Karpas-422 (cell line): ENCODE results near the gene RIT2. TPM values are rescaled to one million over a fixed set of nuclear protein-coding genes. Genes with fewer than 3 reads are reported as not detected.

Experiments used
- DNase-seq: peaks from one replicate; pipeline ENCODE4 v3.0.0-alpha.2; 2015
- H2AFZ ChIP-seq: fragments of 200-600 bp; sonication (generic); 2 replicates; pipeline ENCODE4 v1.6.1; 2014; ENCODE audit warnings: antibody characterized with exemption, low read length, mixed read lengths
- H3K27ac ChIP-seq: fragments of 200-600 bp; sonication (generic); 2 replicates; pipeline ENCODE4 v1.5.1; 2014; ENCODE audit warnings: mild to moderate bottlenecking, low read length, moderate library complexity
- H3K27me3 ChIP-seq: fragments of 200-600 bp; sonication (generic); 2 replicates; pipeline ENCODE4 v1.6.1; 2014; ENCODE audit warnings: low read length, mixed read lengths
- H3K36me3 ChIP-seq: fragments of 200-600 bp; sonication (generic); 2 replicates; pipeline ENCODE4 v1.6.1; 2014; ENCODE audit warnings: low read length, mixed read lengths; ENCODE audit not compliant: insufficient read depth
- H3K4me1 ChIP-seq: fragments of 200-600 bp; sonication (generic); 2 replicates; pipeline ENCODE4 v1.6.1; 2014; ENCODE audit warnings: mild to moderate bottlenecking, low read length, mixed read lengths
- H3K4me2 ChIP-seq: fragments of 200-600 bp; sonication (generic); 2 replicates; pipeline ENCODE4 v1.6.1; 2014; ENCODE audit warnings: low read length, low read depth, mild to moderate bottlenecking; ENCODE audit not compliant: poor library complexity, severe bottlenecking
- H3K4me3 ChIP-seq: fragments of 200-600 bp; sonication (generic); 2 replicates; pipeline ENCODE4 v1.5.1; 2014; ENCODE audit warnings: mild to moderate bottlenecking, antibody characterized with exemption, low read length, mixed read lengths
- H3K79me2 ChIP-seq: fragments of 200-600 bp; sonication (generic); 2 replicates; pipeline ENCODE4 v1.6.1; 2014; ENCODE audit warnings: mild to moderate bottlenecking, low read length, mixed read lengths
- H3K9ac ChIP-seq: fragments of 200-600 bp; sonication (generic); 2 replicates; pipeline ENCODE4 v1.6.0; 2014; ENCODE audit warnings: low read length
- H3K9me2 ChIP-seq: fragments of 200-600 bp; sonication (generic), shearing (Covaris generic); replicated peaks from 2 replicates; pipeline ENCODE4 v1.6.0; 2014; ENCODE audit warnings: mild to moderate bottlenecking, low read length, moderate library complexity; ENCODE audit not compliant: insufficient read depth
- H3K9me3 ChIP-seq: fragments of 300-700, 200-600 bp; sonication (generic); 2 replicates; pipeline ENCODE4 v1.6.1; 2014; ENCODE audit warnings: low read length, mixed read lengths
- H4K20me1 ChIP-seq: fragments of 200-600 bp; sonication (generic); 2 replicates; pipeline ENCODE4 v1.6.1; 2014; ENCODE audit warnings: mild to moderate bottlenecking, antibody characterized with exemption, low read length, low read depth; ENCODE audit not compliant: insufficient read depth
- total RNA-seq: library from RNA; depleted of rRNA; stranded (reverse); fragments of >200 nt; shearing (Covaris generic); gene quantifications from 2 replicates; pipeline ENCODE4 v1.2.3, GENCODE V29; 2014; ENCODE audit warnings: low replicate concordance

The RIT2 gene
- total RNA-seq, 1 experiment from 2014 or later, result not detected

- no peaks in the 10 kb centered on the region for H3K36me3 ChIP-seq
- no peak overlapping the region for H3K4me3 ChIP-seq
- no peak overlapping the region for H3K27ac ChIP-seq
- no peak overlapping the region for H3K9ac ChIP-seq
- H3K27me3 ChIP-seq, result no peaks in the 10 kb centered on the region
- H3K9me3 ChIP-seq, result peaks cover 13% of the 10 kb centered on the region
- H2AFZ ChIP-seq, result no peak overlapping the region
- no peak overlapping the region for H3K4me2 ChIP-seq
- no peaks in the 10 kb centered on the region for H4K20me1 ChIP-seq
- H3K79me2 ChIP-seq, result no peaks in the 10 kb centered on the region
- DNase-seq, result no peak
- no peaks in the 10 kb centered on the region for H3K4me1 ChIP-seq
- H3K9me2 ChIP-seq, result no peaks in the 10 kb centered on the region
Observed at GRCh38 chr18:42830936-42831335, 284.5 kb downstream of the RIT2 start.

- no peak for DNase-seq
- no peak overlapping the region for H3K4me2 ChIP-seq
- no peak overlapping the region for H2AFZ ChIP-seq
- H3K9me3 ChIP-seq, result peaks cover 13% of the 10 kb centered on the region
- no peaks in the 10 kb centered on the region for H3K4me1 ChIP-seq
- H3K36me3 ChIP-seq, result no peaks in the 10 kb centered on the region
- H3K4me3 ChIP-seq, result no peak overlapping the region
- H3K9me2 ChIP-seq, result no peaks in the 10 kb centered on the region
- no peak overlapping the region for H3K27ac ChIP-seq
- no peaks in the 10 kb centered on the region for H4K20me1 ChIP-seq
- no peak overlapping the region for H3K9ac ChIP-seq
- H3K79me2 ChIP-seq, result no peaks in the 10 kb centered on the region
- no peaks in the 10 kb centered on the region for H3K27me3 ChIP-seq
Observed at GRCh38 chr18:42828881-42829280, 286.6 kb downstream of the RIT2 start.

GRCh38 chr18:42824178-42824577 is 291.3 kb downstream of the RIT2 start:
- Histone ChIP-seq H3K4me2 (no peak overlapping the region), H3K27ac (no peak overlapping the region), H3K4me3 (no peak overlapping the region), H4K20me1 (no peaks in the 10 kb centered on the region), H3K79me2 (no peaks in the 10 kb centered on the region), H3K36me3 (no peaks in the 10 kb centered on the region), H2AFZ (no peak overlapping the region), H3K4me1 (no peaks in the 10 kb centered on the region), H3K9me2 (no peaks in the 10 kb centered on the region), H3K9ac (no peak overlapping the region), H3K9me3 (peaks cover 15% of the 10 kb centered on the region; the same call in 1 of the 2 replicates), H3K27me3 (no peaks in the 10 kb centered on the region)
- DNase-seq, result no peak

GRCh38 chr18:42822711-42823110 is 292.8 kb downstream of the RIT2 start:
- Histone ChIP-seq H3K27me3 (no peaks in the 10 kb centered on the region), H2AFZ (no peak overlapping the region), H3K27ac (no peak overlapping the region), H3K9me3 (peaks cover 12% of the 10 kb centered on the region; the same call in 1 of the 2 replicates), H3K9ac (no peak overlapping the region), H4K20me1 (no peaks in the 10 kb centered on the region), H3K4me3 (no peak overlapping the region), H3K36me3 (no peaks in the 10 kb centered on the region), H3K9me2 (no peaks in the 10 kb centered on the region), H3K79me2 (no peaks in the 10 kb centered on the region), H3K4me2 (no peak overlapping the region), H3K4me1 (no peaks in the 10 kb centered on the region)
- DNase-seq, result no peak

- Histone ChIP-seq H3K9me2 (no peaks in the 10 kb centered on the region), H3K36me3 (no peaks in the 10 kb centered on the region), H3K79me2 (no peaks in the 10 kb centered on the region), H3K27ac (no peak overlapping the region), H2AFZ (no peak overlapping the region), H3K4me1 (no peaks in the 10 kb centered on the region), H3K4me3 (no peak overlapping the region), H3K9ac (no peak overlapping the region), H3K27me3 (no peaks in the 10 kb centered on the region), H3K4me2 (no peak overlapping the region), H3K9me3 (peaks cover 14% of the 10 kb centered on the region; the same call in 1 of the 2 replicates), H4K20me1 (no peaks in the 10 kb centered on the region)
- no peak for DNase-seq
Observed at GRCh38 chr18:42821492-42821891, 294.0 kb downstream of the RIT2 start.

- no peaks in the 10 kb centered on the region for H3K27me3 ChIP-seq
- no peaks in the 10 kb centered on the region for H3K79me2 ChIP-seq
- H3K4me1 ChIP-seq, result no peaks in the 10 kb centered on the region
- H3K9me2 ChIP-seq, result no peaks in the 10 kb centered on the region
- H3K9me3 ChIP-seq, result peaks cover 3% of the 10 kb centered on the region; the same call in 1 of the 2 replicates
- H3K9ac ChIP-seq, result no peak overlapping the region
- H4K20me1 ChIP-seq, result no peaks in the 10 kb centered on the region
- no peak overlapping the region for H2AFZ ChIP-seq
- no peak overlapping the region for H3K4me3 ChIP-seq
- no peak overlapping the region for H3K27ac ChIP-seq
- DNase-seq, result no peak
- no peak overlapping the region for H3K4me2 ChIP-seq
- no peaks in the 10 kb centered on the region for H3K36me3 ChIP-seq
Observed at GRCh38 chr18:42814618-42815017, 300.9 kb downstream of the RIT2 start.

GRCh38 chr18:42814184-42814583 is 301.3 kb downstream of the RIT2 start:
- no peak for DNase-seq
- Histone ChIP-seq H3K9me2 (no peaks in the 10 kb centered on the region), H3K4me1 (no peaks in the 10 kb centered on the region), H3K9ac (no peak overlapping the region), H3K36me3 (no peaks in the 10 kb centered on the region), H3K79me2 (no peaks in the 10 kb centered on the region), H3K4me3 (no peak overlapping the region), H3K27me3 (no peaks in the 10 kb centered on the region), H2AFZ (no peak overlapping the region), H3K27ac (no peak overlapping the region), H3K9me3 (peaks cover 5% of the 10 kb centered on the region; the same call in 1 of the 2 replicates), H4K20me1 (no peaks in the 10 kb centered on the region), H3K4me2 (no peak overlapping the region)

GRCh38 chr18:42813570-42813969 is 301.9 kb downstream of the RIT2 start:
- Histone ChIP-seq H3K4me2 (no peak overlapping the region), H3K9ac (no peak overlapping the region), H4K20me1 (no peaks in the 10 kb centered on the region), H3K27me3 (no peaks in the 10 kb centered on the region), H3K4me1 (no peaks in the 10 kb centered on the region), H3K9me3 (peaks cover 5% of the 10 kb centered on the region; the same call in 1 of the 2 replicates), H3K4me3 (no peak overlapping the region), H3K36me3 (no peaks in the 10 kb centered on the region), H3K79me2 (no peaks in the 10 kb centered on the region), H3K27ac (no peak overlapping the region), H3K9me2 (no peaks in the 10 kb centered on the region), H2AFZ (no peak overlapping the region)
- DNase-seq, result no peak

GRCh38 chr18:42807887-42808286 is 307.6 kb downstream of the RIT2 start:
- Histone ChIP-seq H3K4me1 (no peaks in the 10 kb centered on the region), H3K27me3 (no peaks in the 10 kb centered on the region), H3K27ac (no peak overlapping the region), H3K9me2 (no peaks in the 10 kb centered on the region), H3K9ac (no peak overlapping the region), H3K4me3 (no peak overlapping the region), H3K9me3 (peaks cover 5% of the 10 kb centered on the region; the same call in 1 of the 2 replicates), H4K20me1 (no peaks in the 10 kb centered on the region), H2AFZ (no peak overlapping the region), H3K79me2 (no peaks in the 10 kb centered on the region), H3K4me2 (no peak overlapping the region), H3K36me3 (no peaks in the 10 kb centered on the region; the same call in 1 of the 2 replicates)
- no peak for DNase-seq
